ENCODE results near the gene RAET1L. TPM values are rescaled to one million over a fixed set of nuclear protein-coding genes. Genes with fewer than 3 reads are reported as not detected.
"Not testable (repeated sequence)": the region's sequence is repeated elsewhere in the genome, so short reads cannot be mapped to it uniquely, and the experiment has no call there.

RAET1L gene
- polyA plus RNA-seq, 3 donors, result not detected

DNA sequence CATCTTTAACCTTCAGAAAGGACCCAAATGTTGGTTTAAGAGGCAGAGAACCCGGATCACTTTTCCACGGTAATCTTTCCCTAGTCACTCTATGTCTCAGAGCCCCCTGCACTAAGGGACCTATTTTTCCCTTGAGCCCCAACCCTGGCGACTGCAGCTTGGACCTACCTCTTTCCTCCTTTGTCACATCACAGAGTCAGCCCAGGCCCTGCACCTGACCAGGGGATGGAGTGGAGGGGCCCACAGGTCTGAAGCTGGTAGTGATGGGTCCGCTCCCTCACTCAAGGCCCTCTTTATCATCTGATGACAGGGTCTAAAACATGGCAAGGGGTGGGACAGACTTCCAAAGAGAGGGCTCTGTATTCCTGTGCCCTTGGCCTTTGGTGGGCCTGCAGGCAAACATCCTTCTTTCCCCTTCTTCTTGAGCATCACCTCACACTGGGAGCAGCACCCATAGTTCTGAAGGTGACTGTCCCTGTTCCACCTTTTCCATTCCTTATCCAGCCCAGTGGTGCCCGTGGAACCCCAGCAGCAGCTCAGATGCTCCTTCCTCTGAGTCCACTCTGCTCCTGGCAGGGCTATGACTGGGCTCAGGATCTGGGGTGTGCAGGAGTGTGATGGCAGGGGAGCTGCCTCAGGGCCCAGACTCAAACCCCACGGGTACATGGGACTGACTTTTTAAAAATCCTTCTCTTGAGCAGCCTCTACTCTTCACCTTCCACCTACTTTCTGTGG is 6.3 kb downstream of the RAET1L start:
- no peak for DNase-seq (ENCODE audit: low read depth in 3 of 3, low spot score in 2 of 3)

DNA sequence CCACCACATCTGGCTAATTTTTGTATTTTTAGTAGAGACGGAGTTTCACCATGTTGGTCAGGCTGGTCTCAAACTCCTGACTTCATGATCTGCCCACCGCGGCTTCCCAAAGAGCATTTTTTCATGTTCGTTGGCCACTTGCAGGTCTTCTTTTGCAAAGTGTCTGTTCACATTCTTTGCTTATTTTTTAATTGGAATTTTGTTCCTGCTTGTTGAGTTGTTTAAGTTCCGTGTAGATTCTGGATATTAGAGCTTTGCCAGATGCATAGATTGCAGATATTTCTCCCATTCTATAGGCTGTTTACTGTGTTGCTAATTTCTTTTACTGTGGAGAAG is 8.2 kb downstream of the RAET1L start:
- not testable (repeated sequence) for DNase-seq (ENCODE audit: low read depth in 3 of 3, low spot score in 2 of 3)

DNA sequence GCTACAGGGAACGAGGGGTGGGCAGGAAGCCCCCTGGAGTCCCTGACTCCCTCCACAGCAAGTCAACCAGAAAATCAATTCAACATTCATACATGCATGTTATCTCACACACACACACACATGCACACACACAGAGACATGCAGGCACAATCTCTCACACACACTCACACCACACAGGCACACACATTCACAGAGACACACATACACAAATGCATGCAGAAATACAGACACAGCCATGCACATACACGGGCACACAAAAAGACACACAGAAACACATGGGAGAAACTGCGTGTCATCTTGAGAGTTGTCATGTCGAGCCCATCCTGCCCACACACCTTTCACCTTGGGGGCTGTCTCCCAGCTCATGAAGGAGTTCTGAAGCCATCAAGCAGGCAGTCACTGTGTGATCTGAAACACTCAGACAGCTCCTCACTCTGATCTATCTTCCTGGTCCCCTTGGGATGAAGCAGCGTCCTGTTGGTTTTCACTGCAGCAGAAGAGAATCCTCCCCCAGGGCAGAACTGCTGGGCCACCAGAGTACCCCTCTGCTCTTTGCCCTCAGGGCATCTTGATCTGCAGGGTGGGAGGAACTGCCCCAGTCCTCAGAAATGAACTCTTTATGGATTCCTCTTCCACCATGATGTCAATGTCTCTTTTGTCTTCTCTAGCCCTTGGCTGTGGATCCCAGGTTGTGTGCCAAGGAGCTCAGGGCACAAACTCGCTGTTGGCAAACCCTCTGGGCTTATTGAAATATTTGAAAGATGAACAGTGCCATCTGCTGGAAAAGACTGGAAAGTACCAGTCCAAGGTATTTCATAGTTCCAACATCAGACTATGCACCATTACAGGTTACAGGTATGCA is 8.8 kb downstream of the RAET1L start:
- peak in 1 of 3 donors; percentile 53 for DNase-seq (ENCODE audit: low read depth in 3 of 3, low spot score in 2 of 3)

DNA sequence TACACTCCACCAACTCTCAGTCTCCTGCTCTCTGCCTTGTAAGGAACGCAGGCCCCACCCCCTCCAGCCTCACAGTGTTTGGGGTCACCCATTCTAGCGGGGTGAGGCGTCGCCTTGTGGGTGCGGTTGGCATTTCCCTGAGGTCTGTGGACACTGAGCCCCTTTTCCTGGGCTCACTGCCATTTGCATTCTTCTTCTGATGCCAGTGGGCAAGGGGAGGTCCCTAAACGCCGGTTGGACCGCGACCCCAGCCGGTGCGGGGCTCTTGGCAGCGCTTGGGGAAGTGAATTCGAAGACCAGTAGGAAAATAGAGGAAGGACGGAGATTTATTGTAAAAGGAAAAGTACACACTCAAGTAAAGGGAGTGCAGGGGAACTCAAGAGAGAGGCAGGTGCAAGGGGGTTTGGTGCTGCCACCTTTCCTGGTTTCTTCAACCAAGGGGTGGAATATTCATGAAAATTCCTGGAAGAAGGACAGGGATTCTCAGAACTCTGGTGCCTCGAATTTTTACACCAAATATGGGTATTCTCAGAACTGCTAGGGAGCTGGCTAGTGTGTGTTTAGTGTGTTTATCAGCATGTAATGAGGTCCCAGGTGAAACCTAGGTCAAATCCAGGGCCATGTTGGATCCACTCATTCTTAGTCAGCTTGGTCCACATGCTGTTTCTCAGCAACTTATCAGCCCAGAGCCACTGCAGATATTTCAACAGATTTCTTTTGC is 9.9 kb downstream of the RAET1L start:
- not testable (repeated sequence) for DNase-seq (ENCODE audit: low read depth in 3 of 3, low spot score in 2 of 3)

- DNase-seq (ENCODE audit: low read depth in 3 of 3, low spot score in 2 of 3), result not testable (repeated sequence)
Observed at GRCh38 chr6:150014623-150015280, 10.6 kb downstream of the RAET1L start.

GRCh38 chr6:150013785-150014622 is 11.3 kb downstream of the RAET1L start:
- not testable (repeated sequence) for DNase-seq (ENCODE audit: low read depth in 3 of 3, low spot score in 2 of 3)

GRCh38 chr6:150012846-150013784 is 12.2 kb downstream of the RAET1L start:
- DNase-seq (ENCODE audit: low read depth in 3 of 3, low spot score in 2 of 3), result not testable (repeated sequence)

GRCh38 chr6:150008588-150008987 is 16.7 kb downstream of the RAET1L start:
- no peak for DNase-seq (ENCODE audit: low read depth in 3 of 3, low spot score in 2 of 3)

DNA sequence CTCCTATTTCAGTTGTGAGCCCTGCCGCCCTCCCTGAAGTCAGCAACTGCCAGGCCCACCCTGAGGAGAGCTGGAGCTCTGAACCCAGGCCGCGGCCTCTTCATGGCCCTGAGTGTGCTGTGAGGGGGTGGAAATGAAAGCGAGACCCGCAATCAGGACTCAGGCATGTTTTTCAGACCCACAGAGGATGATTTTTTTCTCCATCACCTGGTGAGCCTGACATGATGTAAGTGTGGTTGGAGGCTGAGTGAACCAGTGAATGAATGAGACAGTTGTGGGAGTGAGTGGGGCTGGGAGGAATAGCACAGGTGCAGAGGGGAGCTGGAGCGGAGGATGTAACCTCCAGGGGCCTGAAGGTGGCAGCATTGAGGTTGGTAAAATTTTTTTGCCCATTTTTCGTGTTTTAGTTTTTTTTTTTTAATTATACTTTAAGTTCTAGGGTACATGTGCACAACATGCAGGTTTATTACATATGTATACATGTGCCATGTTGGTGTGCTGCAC is 18.3 kb downstream of the RAET1L start:
- DNase-seq (ENCODE audit: low read depth in 3 of 3, low spot score in 2 of 3), result no peak

GRCh38 chr6:150005761-150006651 is 19.3 kb downstream of the RAET1L start:
- no peak for DNase-seq (ENCODE audit: low read depth in 3 of 3, low spot score in 2 of 3)

DNA sequence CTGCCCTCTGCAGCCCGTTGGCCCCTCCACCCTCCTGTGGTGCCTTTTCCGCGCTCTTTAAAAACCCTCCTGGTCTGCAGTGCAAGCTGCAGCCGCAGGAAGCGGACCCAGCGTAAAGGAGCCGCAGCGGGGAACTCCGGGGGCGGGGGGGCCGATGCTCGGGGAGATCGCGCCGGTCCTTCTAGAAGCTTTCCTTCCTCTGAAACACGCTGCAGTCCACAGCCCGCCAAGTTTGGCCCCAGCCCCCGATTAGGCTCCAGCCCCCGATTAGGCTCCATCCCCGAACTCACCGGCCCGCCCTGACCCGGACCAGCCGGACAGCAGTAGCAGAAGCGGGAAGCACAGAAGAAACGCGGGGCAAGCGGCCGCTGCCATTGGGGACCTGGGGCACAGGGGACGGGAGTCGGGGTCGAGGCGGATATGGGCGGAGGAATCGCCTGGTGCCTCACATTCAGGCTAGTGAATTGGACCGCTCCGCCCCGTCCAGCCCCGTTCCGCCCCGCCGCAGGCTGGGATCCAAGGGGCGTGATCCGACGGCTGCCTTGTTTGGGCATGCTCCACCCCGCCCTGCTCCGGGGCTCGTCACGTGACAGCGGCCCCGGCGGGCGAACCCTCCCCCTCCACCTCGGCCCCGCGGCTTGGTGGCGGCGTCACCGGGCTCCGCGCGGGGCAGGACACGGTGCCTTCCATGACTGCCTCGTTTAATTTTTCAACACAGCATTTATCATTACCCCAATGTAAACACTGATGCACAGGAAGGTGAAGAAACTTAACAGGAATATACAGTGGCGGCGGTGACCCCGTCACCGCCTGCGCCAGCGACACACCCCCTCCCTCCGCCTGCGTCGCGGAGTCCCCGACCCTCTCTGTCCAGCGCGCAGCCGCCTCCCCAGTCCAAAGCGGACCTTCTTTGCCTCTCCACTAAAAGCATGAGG is 20.3 kb downstream of the RAET1L start:
- DNase-seq (ENCODE audit: low read depth in 3 of 3, low spot score in 2 of 3), result peak; percentile 72 to 80 (median 78)

- no peak for DNase-seq (ENCODE audit: low read depth in 3 of 3, low spot score in 2 of 3)
Observed at GRCh38 chr6:150004101-150004782, 21.1 kb downstream of the RAET1L start.

GRCh38 chr6:150003599-150003998 is 21.7 kb downstream of the RAET1L start:
- DNase-seq (ENCODE audit: low read depth in 3 of 3, low spot score in 2 of 3), result not testable (repeated sequence)

- no peak for DNase-seq (ENCODE audit: low read depth in 3 of 3, low spot score in 2 of 3)
Observed at GRCh38 chr6:150002710-150003109, 22.6 kb downstream of the RAET1L start.

DNA sequence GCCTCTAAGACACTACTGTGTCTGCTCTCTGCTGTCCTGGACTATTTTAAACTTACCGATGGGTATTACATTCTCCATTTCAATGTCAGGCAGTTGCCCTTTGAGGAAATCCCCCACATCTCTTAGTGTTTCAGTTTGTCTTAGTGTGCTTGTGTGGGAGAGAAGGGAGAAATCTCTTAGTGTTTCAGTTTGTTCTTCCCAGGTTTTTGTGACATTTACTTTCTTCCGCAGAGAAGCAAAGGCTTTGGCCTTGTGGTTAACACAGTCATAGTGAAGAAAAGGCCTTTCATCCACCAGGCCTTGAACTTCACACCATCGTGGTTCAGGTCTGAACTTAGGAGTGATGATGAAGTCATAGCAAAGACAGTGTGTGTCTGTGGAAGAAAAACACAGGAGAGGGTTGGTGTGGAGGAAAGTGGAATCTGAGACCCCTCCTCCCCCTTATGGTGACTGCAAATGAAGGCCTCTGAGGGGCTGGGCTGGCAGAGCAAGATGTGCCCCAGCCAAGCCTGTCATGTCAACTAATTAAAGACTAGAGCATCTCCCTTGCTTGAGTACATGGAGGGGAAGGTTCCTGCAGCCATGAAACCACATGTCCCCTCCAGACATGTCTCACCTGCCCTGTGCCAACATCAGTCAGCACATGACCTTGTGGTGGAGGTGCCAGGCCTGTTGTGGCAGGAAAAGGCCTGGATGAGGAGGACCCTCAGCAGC is 23.9 kb downstream of the RAET1L start:
- DNase-seq (ENCODE audit: low read depth in 3 of 3, low spot score in 2 of 3), result no peak

All from right renal cortex interstitium (tissue), 3 donors.